Measurements from ENCODE around the gene MACROD2.

The MACROD2 gene

GRCh38 chr20:15627501-15627903 lies 1632.2 kb downstream of the MACROD2 start:
- Histone ChIP-seq H3K9me3 (ENCODE audit: control insufficient read depth in 2 of 2, low read length in 2 of 2) (no peaks in the 10 kb centered on the region), H3K27me3 (ENCODE audit: control insufficient read depth in 1 of 2, insufficient read depth in 2 of 2, low read length in 2 of 2) (no peaks in the 10 kb centered on the region), H3K36me3 (ENCODE audit: control insufficient read depth in 2 of 2, insufficient read depth in 2 of 2, low read length in 2 of 2) (no peaks in the 10 kb centered on the region), H3K4me3 (ENCODE audit: low read length in 2 of 2) (no peak overlapping the region), H3K27ac (ENCODE audit: low read length) (no peak overlapping the region), H3K4me1 (ENCODE audit: control insufficient read depth, insufficient read depth, low read length) (no peaks in the 10 kb centered on the region), H3K9ac (ENCODE audit: low read length in 2 of 2) (no peak overlapping the region)

GRCh38 chr20:15628851-15629353 lies 1633.6 kb downstream of the MACROD2 start:
- Histone ChIP-seq H3K4me3 (ENCODE audit: low read length in 2 of 2) (no peak overlapping the region), H3K27ac (ENCODE audit: low read length) (no peak overlapping the region), H3K9ac (ENCODE audit: low read length in 2 of 2) (no peak overlapping the region), H3K36me3 (ENCODE audit: control insufficient read depth in 2 of 2, insufficient read depth in 2 of 2, low read length in 2 of 2) (no peaks in the 10 kb centered on the region), H3K27me3 (ENCODE audit: control insufficient read depth in 1 of 2, insufficient read depth in 2 of 2, low read length in 2 of 2) (no peaks in the 10 kb centered on the region), H3K9me3 (ENCODE audit: control insufficient read depth in 2 of 2, low read length in 2 of 2) (no peaks in the 10 kb centered on the region), H3K4me1 (ENCODE audit: control insufficient read depth, insufficient read depth, low read length) (no peaks in the 10 kb centered on the region)

DNA sequence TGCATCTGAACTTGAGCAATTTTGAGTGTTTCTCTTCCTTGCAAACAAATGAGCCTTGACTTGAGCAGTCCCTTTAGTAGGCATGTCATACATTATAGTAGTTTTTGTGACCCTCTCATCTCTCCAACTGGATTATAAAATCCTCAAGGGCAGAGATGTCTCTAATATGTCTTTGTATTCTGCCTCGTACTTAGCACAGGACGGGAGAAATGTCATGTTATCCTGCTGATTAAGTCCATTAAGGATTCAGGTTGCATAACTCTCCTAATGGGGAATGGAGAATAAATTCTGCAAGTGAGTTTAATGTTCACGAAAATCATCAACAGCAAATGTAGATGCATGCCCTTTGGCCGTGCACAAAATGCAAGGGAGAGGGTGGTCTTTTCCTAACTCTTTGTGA lies 1635.0 kb downstream of the MACROD2 start:
- no peak overlapping the region for H3K9ac ChIP-seq (ENCODE audit: low read length in 2 of 2)
- no peaks in the 10 kb centered on the region for H3K36me3 ChIP-seq (ENCODE audit: control insufficient read depth in 2 of 2, insufficient read depth in 2 of 2, low read length in 2 of 2)
- no peaks in the 10 kb centered on the region for H3K4me1 ChIP-seq (ENCODE audit: control insufficient read depth, insufficient read depth, low read length)
- no peaks in the 10 kb centered on the region for H3K27me3 ChIP-seq (ENCODE audit: control insufficient read depth in 1 of 2, insufficient read depth in 2 of 2, low read length in 2 of 2)
- no peaks in the 10 kb centered on the region for H3K9me3 ChIP-seq (ENCODE audit: control insufficient read depth in 2 of 2, low read length in 2 of 2)
- no peak overlapping the region for H3K27ac ChIP-seq (ENCODE audit: low read length)
- H3K4me3 ChIP-seq (ENCODE audit: low read length in 2 of 2), result no peak overlapping the region

- Histone ChIP-seq H3K27ac (ENCODE audit: low read length) (no peak overlapping the region), H3K9ac (ENCODE audit: low read length in 2 of 2) (no peak overlapping the region), H3K36me3 (ENCODE audit: control insufficient read depth in 2 of 2, insufficient read depth in 2 of 2, low read length in 2 of 2) (no peaks in the 10 kb centered on the region), H3K27me3 (ENCODE audit: control insufficient read depth in 1 of 2, insufficient read depth in 2 of 2, low read length in 2 of 2) (no peaks in the 10 kb centered on the region), H3K4me1 (ENCODE audit: control insufficient read depth, insufficient read depth, low read length) (peaks cover 7% of the 10 kb centered on the region), H3K4me3 (ENCODE audit: low read length in 2 of 2) (no peak overlapping the region), H3K9me3 (ENCODE audit: control insufficient read depth in 2 of 2, low read length in 2 of 2) (no peaks in the 10 kb centered on the region)
Observed at GRCh38 chr20:15632680-15633079, 1637.4 kb downstream of the MACROD2 start.

- Histone ChIP-seq H3K9ac (ENCODE audit: low read length in 2 of 2) (no peak overlapping the region), H3K27me3 (ENCODE audit: control insufficient read depth in 1 of 2, insufficient read depth in 2 of 2, low read length in 2 of 2) (no peaks in the 10 kb centered on the region), H3K27ac (ENCODE audit: low read length) (no peak overlapping the region), H3K9me3 (ENCODE audit: control insufficient read depth in 2 of 2, low read length in 2 of 2) (no peaks in the 10 kb centered on the region), H3K4me3 (ENCODE audit: low read length in 2 of 2) (no peak overlapping the region), H3K36me3 (ENCODE audit: control insufficient read depth in 2 of 2, insufficient read depth in 2 of 2, low read length in 2 of 2) (no peaks in the 10 kb centered on the region), H3K4me1 (ENCODE audit: control insufficient read depth, insufficient read depth, low read length) (peaks cover 10% of the 10 kb centered on the region)
Observed at GRCh38 chr20:15634102-15634501, 1638.8 kb downstream of the MACROD2 start.

DNA sequence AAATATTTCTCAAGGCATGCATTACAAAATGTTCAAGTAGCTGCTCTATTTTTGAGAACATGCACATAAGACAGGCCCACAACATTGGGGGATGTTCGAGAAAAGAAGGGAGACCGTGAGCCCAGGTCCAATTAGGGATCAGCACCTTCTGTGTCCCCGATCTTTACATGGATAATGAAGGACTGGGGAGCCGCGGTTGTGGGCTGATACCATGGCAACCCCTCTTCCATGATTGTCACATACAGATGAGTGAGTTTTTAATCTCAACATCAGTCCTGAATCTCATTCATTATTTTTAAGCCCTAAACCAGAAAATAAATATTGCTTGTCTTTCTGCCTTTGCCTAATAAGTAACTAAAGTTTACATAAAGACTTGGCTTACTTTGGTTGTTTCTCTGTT lies 1642.2 kb downstream of the MACROD2 start:
- Histone ChIP-seq H3K4me3 (ENCODE audit: low read length in 2 of 2) (no peak overlapping the region), H3K27ac (ENCODE audit: low read length) (no peak overlapping the region), H3K36me3 (ENCODE audit: control insufficient read depth in 2 of 2, insufficient read depth in 2 of 2, low read length in 2 of 2) (no peaks in the 10 kb centered on the region), H3K9me3 (ENCODE audit: control insufficient read depth in 2 of 2, low read length in 2 of 2) (no peaks in the 10 kb centered on the region), H3K4me1 (ENCODE audit: control insufficient read depth, insufficient read depth, low read length) (peaks cover 10% of the 10 kb centered on the region), H3K9ac (ENCODE audit: low read length in 2 of 2) (no peak overlapping the region), H3K27me3 (ENCODE audit: control insufficient read depth in 1 of 2, insufficient read depth in 2 of 2, low read length in 2 of 2) (no peaks in the 10 kb centered on the region)

DNA sequence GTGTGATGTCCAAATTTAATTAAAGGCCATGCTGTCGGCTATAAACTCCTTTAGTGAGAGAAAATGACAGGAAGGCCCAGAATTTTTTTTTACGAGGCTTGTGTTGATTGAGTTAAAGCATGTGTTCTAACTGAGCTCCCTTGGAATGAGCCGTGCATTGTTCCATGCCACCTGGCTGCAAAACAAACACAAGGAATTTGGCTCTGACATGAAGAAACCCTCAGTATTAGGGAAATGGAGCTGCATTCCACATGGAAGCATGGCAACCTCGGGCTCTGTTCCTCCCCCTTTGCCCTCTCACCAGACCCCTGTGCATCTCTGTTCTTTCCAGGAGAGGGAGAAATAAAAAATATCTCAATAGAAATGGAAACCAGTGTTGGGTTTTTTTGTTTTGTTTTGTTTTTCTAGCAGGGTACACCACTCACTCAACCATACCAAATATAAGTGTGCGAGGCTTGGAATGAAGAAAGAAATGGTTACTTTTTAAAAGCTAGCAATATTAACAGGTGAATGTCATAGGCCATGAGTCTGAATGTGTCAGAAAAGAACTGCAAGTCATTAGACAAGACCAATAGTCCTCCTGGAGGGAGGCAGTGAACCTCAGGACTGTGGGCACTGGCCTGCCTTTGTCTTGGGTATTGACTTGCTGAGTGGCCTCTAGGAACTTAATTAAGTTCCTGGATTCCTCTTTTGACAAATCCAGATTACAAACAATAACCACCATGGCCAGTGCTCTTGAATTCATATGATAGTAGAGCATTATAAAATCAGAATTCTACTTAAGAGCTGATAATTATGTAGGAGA lies 1642.8 kb downstream of the MACROD2 start:
- Histone ChIP-seq H3K4me1 (ENCODE audit: control insufficient read depth, insufficient read depth, low read length) (peaks cover 10% of the 10 kb centered on the region), H3K4me3 (ENCODE audit: low read length in 2 of 2) (no peak overlapping the region), H3K9ac (ENCODE audit: low read length in 2 of 2) (no peak overlapping the region), H3K9me3 (ENCODE audit: control insufficient read depth in 2 of 2, low read length in 2 of 2) (no peaks in the 10 kb centered on the region), H3K36me3 (ENCODE audit: control insufficient read depth in 2 of 2, insufficient read depth in 2 of 2, low read length in 2 of 2) (no peaks in the 10 kb centered on the region), H3K27me3 (ENCODE audit: control insufficient read depth in 1 of 2, insufficient read depth in 2 of 2, low read length in 2 of 2) (no peaks in the 10 kb centered on the region), H3K27ac (ENCODE audit: low read length) (peak overlapping the region; percentile 24)

DNA sequence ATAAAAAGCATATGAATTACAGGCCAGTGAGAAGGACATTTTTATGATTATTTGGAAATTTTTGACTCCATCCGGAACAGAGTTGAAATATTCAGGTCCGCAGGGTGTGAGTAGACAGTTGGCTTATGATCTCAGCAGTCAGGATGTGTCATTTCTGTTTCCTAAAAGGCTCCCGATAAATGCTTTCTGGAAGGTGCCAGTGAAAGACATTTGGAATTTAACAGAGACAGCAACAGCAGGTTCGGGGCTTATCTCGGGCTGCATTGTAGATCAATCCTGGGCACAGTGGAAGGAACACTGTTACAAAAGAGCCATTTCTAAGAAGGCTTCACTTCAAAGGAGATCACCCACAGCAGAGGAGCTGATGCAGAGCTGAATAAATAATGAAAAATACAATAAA lies 1643.5 kb downstream of the MACROD2 start:
- no peak overlapping the region for H3K27ac ChIP-seq (ENCODE audit: low read length)
- no peaks in the 10 kb centered on the region for H3K36me3 ChIP-seq (ENCODE audit: control insufficient read depth in 2 of 2, insufficient read depth in 2 of 2, low read length in 2 of 2)
- no peaks in the 10 kb centered on the region for H3K27me3 ChIP-seq (ENCODE audit: control insufficient read depth in 1 of 2, insufficient read depth in 2 of 2, low read length in 2 of 2)
- H3K4me1 ChIP-seq (ENCODE audit: control insufficient read depth, insufficient read depth, low read length), result peaks cover 10% of the 10 kb centered on the region
- no peak overlapping the region for H3K4me3 ChIP-seq (ENCODE audit: low read length in 2 of 2)
- no peaks in the 10 kb centered on the region for H3K9me3 ChIP-seq (ENCODE audit: control insufficient read depth in 2 of 2, low read length in 2 of 2)
- H3K9ac ChIP-seq (ENCODE audit: low read length in 2 of 2), result no peak overlapping the region

- H3K4me1 ChIP-seq (ENCODE audit: control insufficient read depth, insufficient read depth, low read length), result peaks cover 10% of the 10 kb centered on the region
- no peak overlapping the region for H3K27ac ChIP-seq (ENCODE audit: low read length)
- H3K9me3 ChIP-seq (ENCODE audit: control insufficient read depth in 2 of 2, low read length in 2 of 2), result no peaks in the 10 kb centered on the region
- no peak overlapping the region for H3K4me3 ChIP-seq (ENCODE audit: low read length in 2 of 2)
- H3K36me3 ChIP-seq (ENCODE audit: control insufficient read depth in 2 of 2, insufficient read depth in 2 of 2, low read length in 2 of 2), result no peaks in the 10 kb centered on the region
- H3K27me3 ChIP-seq (ENCODE audit: control insufficient read depth in 1 of 2, insufficient read depth in 2 of 2, low read length in 2 of 2), result no peaks in the 10 kb centered on the region
- no peak overlapping the region for H3K9ac ChIP-seq (ENCODE audit: low read length in 2 of 2)
Observed at GRCh38 chr20:15639839-15640238, 1644.5 kb downstream of the MACROD2 start.

DNA sequence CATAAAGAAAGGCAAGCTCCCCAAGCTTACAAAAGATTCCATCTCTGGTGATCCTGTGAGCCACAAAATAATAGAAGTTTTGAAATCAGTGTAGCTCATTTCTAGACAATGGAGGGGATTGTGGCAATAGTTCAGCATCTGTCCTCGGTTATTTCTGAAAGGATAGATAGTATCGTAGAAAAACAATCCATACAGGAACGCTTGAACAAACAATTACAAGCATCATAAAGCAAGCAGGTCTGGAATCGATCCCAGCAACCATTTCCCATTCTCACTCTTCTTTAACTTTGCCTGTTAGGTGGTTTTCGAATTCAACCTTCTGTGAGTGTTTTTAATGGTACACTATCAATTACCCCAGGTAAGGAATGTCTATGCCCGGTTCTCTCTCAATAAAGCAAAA lies 1646.8 kb downstream of the MACROD2 start:
- Histone ChIP-seq H3K4me1 (ENCODE audit: control insufficient read depth, insufficient read depth, low read length) (peaks cover 9% of the 10 kb centered on the region), H3K9me3 (ENCODE audit: control insufficient read depth in 2 of 2, low read length in 2 of 2) (no peaks in the 10 kb centered on the region), H3K36me3 (ENCODE audit: control insufficient read depth in 2 of 2, insufficient read depth in 2 of 2, low read length in 2 of 2) (no peaks in the 10 kb centered on the region), H3K9ac (ENCODE audit: low read length in 2 of 2) (no peak overlapping the region), H3K27me3 (ENCODE audit: control insufficient read depth in 1 of 2, insufficient read depth in 2 of 2, low read length in 2 of 2) (no peaks in the 10 kb centered on the region), H3K27ac (ENCODE audit: low read length) (no peak overlapping the region), H3K4me3 (ENCODE audit: low read length in 2 of 2) (no peak overlapping the region)

- Histone ChIP-seq H3K27ac (ENCODE audit: low read length) (no peak overlapping the region), H3K36me3 (ENCODE audit: control insufficient read depth in 2 of 2, insufficient read depth in 2 of 2, low read length in 2 of 2) (no peaks in the 10 kb centered on the region), H3K4me3 (ENCODE audit: low read length in 2 of 2) (no peak overlapping the region), H3K4me1 (ENCODE audit: control insufficient read depth, insufficient read depth, low read length) (peaks cover 3% of the 10 kb centered on the region), H3K9ac (ENCODE audit: low read length in 2 of 2) (no peak overlapping the region), H3K9me3 (ENCODE audit: control insufficient read depth in 2 of 2, low read length in 2 of 2) (no peaks in the 10 kb centered on the region), H3K27me3 (ENCODE audit: control insufficient read depth in 1 of 2, insufficient read depth in 2 of 2, low read length in 2 of 2) (no peaks in the 10 kb centered on the region)
Observed at GRCh38 chr20:15642676-15643075, 1647.4 kb downstream of the MACROD2 start.
